Measurements from ENCODE around the gene MYO1H.

DNA sequence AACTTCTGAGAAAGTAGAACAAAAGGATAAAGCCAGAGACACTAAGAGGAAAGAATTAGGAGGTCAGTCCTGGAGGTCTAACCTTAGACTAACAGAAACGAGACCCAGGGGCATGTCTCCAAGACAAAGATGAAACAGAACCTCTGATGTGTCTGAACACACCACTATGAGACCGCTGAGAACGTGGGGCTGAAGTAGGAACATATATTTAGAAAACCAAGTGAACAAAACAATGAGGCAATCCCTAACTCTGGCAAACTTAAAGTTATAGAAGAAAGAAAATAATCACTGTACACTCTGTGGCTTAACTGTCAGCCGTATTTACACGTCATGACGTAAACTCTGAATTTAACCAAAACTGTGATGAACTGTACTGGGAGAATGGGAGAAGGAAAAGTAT, 111.5 kb downstream of the MYO1H start:
- TF ChIP-seq POLR2AphosphoS5 (IDR thresholded peaks at IDR 0.05; ENCODE audit: low read depth, low read length) (no peak), FOXP2 (optimal IDR thresholded peaks at IDR 0.05; ENCODE audit: borderline replicate concordance, extremely low read depth, extremely low read length, insufficient read depth) (no peak)

Data from PFSK-1 (cell line).